WTC11 (cell line): ENCODE measurements around the gene ACTR6. TPM values are rescaled to one million over a fixed set of nuclear protein-coding genes. Genes with fewer than 3 reads are reported as not detected.
"Not testable (repeated sequence)": the region's sequence is repeated elsewhere in the genome, so short reads cannot be mapped to it uniquely, and the experiment has no call there.

Experiments
- ATAC-seq: fragments of 200-7000 bp; cut with Tn5 transposase; 2 replicates; pipeline ENCODE4 v1.10.0; 2021; ENCODE audit warnings: mild to moderate bottlenecking, moderate library complexity
- CTCF ChIA-PET: fragments of 300-600 bp; sonication (Branson Sonifier 250); formaldehyde crosslinking; loops from one replicate; lab custom pipeline; 2021; ENCODE audit warnings: antibody characterized with exemption; lab: Charles Lee
- POLR2A ChIA-PET: fragments of 350-600 bp; sonication (Branson Sonifier 250); formaldehyde crosslinking; loops from one replicate; lab custom pipeline; 2021; ENCODE audit warnings: antibody characterized with exemption; lab: Charles Lee
- DNase-seq: peaks from one replicate; pipeline ENCODE4 v3.0.0; 2021; ENCODE audit warnings: low spot score
- H3K27ac Mint-ChIP-seq: 2 replicates; pipeline ENCODE4 v1.8.0; 2021; ENCODE audit warnings: mixed read lengths
- H3K27me3 Mint-ChIP-seq: 2 replicates; pipeline ENCODE4 v1.8.0; 2021; ENCODE audit warnings: low read depth, mild to moderate bottlenecking, moderate library complexity, mixed read lengths
- H3K36me3 Mint-ChIP-seq: 2 replicates; pipeline ENCODE4 v1.8.0; 2021; ENCODE audit warnings: mixed read lengths
- H3K4me1 Mint-ChIP-seq: 2 replicates; pipeline ENCODE4 v1.8.0; 2022; ENCODE audit warnings: mixed read lengths
- H3K4me3 Mint-ChIP-seq: 2 replicates; pipeline ENCODE4 v1.8.0; 2021; ENCODE audit warnings: mild to moderate bottlenecking, moderate library complexity, mixed read lengths
- H3K9me3 Mint-ChIP-seq: 2 replicates; pipeline ENCODE4 v1.8.0; 2021; ENCODE audit warnings: mixed read lengths
- AFF4 ChIP-seq: sonication (generic); formaldehyde crosslinking; IDR thresholded peaks from 2 replicates; pipeline ENCODE4 v1.8.1; 2023; ENCODE audit warnings: mild to moderate bottlenecking, missing genetic modification reagents, borderline replicate concordance
- AR ChIP-seq: fragments of 250-450 bp; sonication (Bioruptor Pico); IDR thresholded peaks from 2 replicates; pipeline ENCODE4 v1.9.0; 2021; ENCODE audit warnings: mild to moderate bottlenecking
- EMX1 ChIP-seq: fragments of 250-450 bp; sonication (Bioruptor Pico); IDR thresholded peaks from 2 replicates; pipeline ENCODE4 v1.8.0; 2021; ENCODE audit warnings: mild to moderate bottlenecking
- GRHL2 ChIP-seq: fragments of 250-450 bp; sonication (Bioruptor Pico); IDR thresholded peaks from 2 replicates; pipeline ENCODE4 v1.8.0; 2022; ENCODE audit warnings: mild to moderate bottlenecking, moderate library complexity; ENCODE audit not compliant: insufficient replicate concordance, severe bottlenecking
- IRF1 ChIP-seq: sonication (generic); formaldehyde crosslinking; IDR thresholded peaks from 2 replicates; pipeline ENCODE4 v1.8.0; 2023; ENCODE audit warnings: missing genetic modification reagents
- KAT7 ChIP-seq: sonication (generic); formaldehyde crosslinking; IDR thresholded peaks from 2 replicates; pipeline ENCODE4 v1.8.1; 2023; ENCODE audit warnings: missing genetic modification reagents, mild to moderate bottlenecking, borderline replicate concordance
- MYBL2 ChIP-seq: sonication (generic); formaldehyde crosslinking; IDR thresholded peaks from 2 replicates; pipeline ENCODE4 v1.8.1; 2023; ENCODE audit warnings: mild to moderate bottlenecking, moderate library complexity, missing genetic modification reagents
- RORB ChIP-seq: fragments of 250-450 bp; sonication (Bioruptor Pico); IDR thresholded peaks from 2 replicates; pipeline ENCODE4 v1.9.0; 2021; ENCODE audit warnings: mild to moderate bottlenecking
- SMAD3 ChIP-seq: sonication (generic); formaldehyde crosslinking; IDR thresholded peaks from 2 replicates; pipeline ENCODE4 v1.8.0; 2022; ENCODE audit warnings: missing genetic modification reagents, mild to moderate bottlenecking, borderline replicate concordance
- SMAD4 ChIP-seq: sonication (generic); formaldehyde crosslinking; IDR thresholded peaks from 2 replicates; pipeline ENCODE4 v1.8.0; 2022; ENCODE audit warnings: mild to moderate bottlenecking, missing genetic modification reagents
- TEAD4 ChIP-seq: sonication (generic); formaldehyde crosslinking; IDR thresholded peaks from 2 replicates; pipeline ENCODE4 v1.8.0; 2022; ENCODE audit warnings: mild to moderate bottlenecking, missing genetic modification reagents
- ZMAT4 ChIP-seq: fragments of 250-450 bp; sonication (Bioruptor Pico); IDR thresholded peaks from 2 replicates; pipeline ENCODE4 v1.9.0; 2021; ENCODE audit warnings: mild to moderate bottlenecking
- ZNF121 ChIP-seq: sonication (generic); formaldehyde crosslinking; IDR thresholded peaks from 2 replicates; pipeline ENCODE4 v1.8.0; 2023; ENCODE audit warnings: missing genetic modification reagents
- ZNF396 ChIP-seq: fragments of 250-450 bp; sonication (Bioruptor Pico); IDR thresholded peaks from 2 replicates; pipeline ENCODE4 v1.8.0; 2021; ENCODE audit warnings: mild to moderate bottlenecking, moderate library complexity, borderline replicate concordance
- ZNF532 ChIP-seq: fragments of 250-450 bp; sonication (Bioruptor Pico); IDR thresholded peaks from 2 replicates; pipeline ENCODE4 v1.9.0; 2021; ENCODE audit warnings: mild to moderate bottlenecking, borderline replicate concordance
- total RNA-seq: library from RNA; stranded (reverse); gene quantifications from 3 replicates; pipeline ENCODE4 v1.2.3, GENCODE V29; 2021

The ACTR6 gene
- total RNA-seq, 1 experiment from 2014 or later = 37.6 TPM

- no peak for TF ChIP-seq TEAD4 (CRISPR knock-in tag)
Measured at GRCh38 chr12:100216337-100216736, 15.7 kb downstream of the ACTR6 start (continued).

GRCh38 chr12:100219328-100220109 lies 18.9 kb downstream of the ACTR6 start:
- H3K27ac Mint-ChIP-seq = no peak overlapping the region
- H3K4me1 Mint-ChIP-seq = no peaks in the 10 kb centered on the region
- no peaks in the 10 kb centered on the region for H3K27me3 Mint-ChIP-seq
- CTCF ChIA-PET = interaction anchor here (0.9 kb wide), 1 partner anchor 10 kb away, joined by 3 read pairs; no protein-coding TSS in a partner anchor
- POLR2A ChIA-PET = no interaction called here
- H3K4me3 Mint-ChIP-seq = no peak overlapping the region
- H3K9me3 Mint-ChIP-seq = no peaks in the 10 kb centered on the region
- no peak for ATAC-seq
- DNase-seq = no peak
- no peak for TF ChIP-seq GRHL2 (CRISPR knock-in tag)
- TF ChIP-seq ZMAT4 = no peak
- TF ChIP-seq ZNF396 (CRISPR knock-in tag) = no peak
- no peak for TF ChIP-seq SMAD3 (CRISPR knock-in tag)
- TF ChIP-seq AFF4 (CRISPR knock-in tag) = no peak
- TF ChIP-seq ZNF121 (CRISPR knock-in tag) = no peak
- TF ChIP-seq, all 79 proteins: peak for 0
- H3K36me3 Mint-ChIP-seq = peaks cover 30% of the 10 kb centered on the region

GRCh38 chr12:100221523-100221922 lies 20.9 kb downstream of the ACTR6 start:
- Mint-ChIP-seq H3K27ac (no peak overlapping the region), H3K9me3 (no peaks in the 10 kb centered on the region), H3K4me1 (no peaks in the 10 kb centered on the region), H3K36me3 (peaks cover 36% of the 10 kb centered on the region), H3K27me3 (no peaks in the 10 kb centered on the region), H3K4me3 (no peak overlapping the region)
- ChIA-PET POLR2A (no interaction called here), CTCF (interaction anchor here (0.6 kb wide), 1 partner anchor 331 kb away, joined by 3 read pairs; no protein-coding TSS in a partner anchor)
- ATAC-seq = no peak
- TF ChIP-seq ZNF532 (no peak), EMX1 (CRISPR knock-in tag) (no peak), AR (CRISPR knock-in tag) (no peak), IRF1 (CRISPR knock-in tag) (no peak), MYBL2 (CRISPR knock-in tag) (no peak), SMAD4 (CRISPR knock-in tag) (no peak), RORB (CRISPR knock-in tag) (no peak), KAT7 (CRISPR knock-in tag) (no peak)
- DNase-seq = no peak

- DNase-seq, H3K27me3 Mint-ChIP-seq, H3K9me3 Mint-ChIP-seq, ATAC-seq, POLR2A ChIA-PET, CTCF ChIA-PET, H3K4me1 Mint-ChIP-seq, H3K27ac Mint-ChIP-seq, H3K4me3 Mint-ChIP-seq: not testable (repeated sequence)
- H3K36me3 Mint-ChIP-seq = peaks cover 36% of the 10 kb centered on the region
Measured at GRCh38 chr12:100222173-100222572, 21.6 kb downstream of the ACTR6 start.
